SK-N-SH (cell line): Measurements from ENCODE around the gene ANO10.

Experiments
- CHD2 ChIP-seq: fragments of 150-350 bp; IDR thresholded peaks from 2 replicates; pipeline ENCODE4 v1.6.1; 2018; ENCODE audit warnings: low read length; ENCODE audit not compliant: partially characterized antibody
- CTCF ChIP-seq: fragments of 200-600 bp; sonication (generic); IDR thresholded peaks from 2 replicates; pipeline ENCODE4 v1.6.1; 2017; ENCODE audit warnings: antibody characterized with exemption, mild to moderate bottlenecking, moderate library complexity
- EZH2phosphoT487 ChIP-seq: fragments of 200-600 bp; sonication (generic); IDR thresholded peaks from 2 replicates; pipeline ENCODE4 v1.6.1; 2017; ENCODE audit warnings: low read depth, mixed run types, mild to moderate bottlenecking, antibody characterized with exemption, moderate library complexity, borderline replicate concordance
- FOXM1 ChIP-seq: IDR thresholded peaks from 2 replicates; pipeline ENCODE4 v1.4.0; 2012; ENCODE audit warnings: low read depth, mild to moderate bottlenecking
- GABPA ChIP-seq: IDR thresholded peaks from 2 replicates; pipeline ENCODE4 v1.4.0; 2012; ENCODE audit warnings: low read depth, mild to moderate bottlenecking
- JUND ChIP-seq: IDR thresholded peaks from 2 replicates; pipeline ENCODE4 v1.4.0; 2012
- POLR2AphosphoS5 ChIP-seq: IDR thresholded peaks from 2 replicates; pipeline ENCODE4 v1.6.1; 2012; ENCODE audit warnings: low read depth, low read length
- RAD21 ChIP-seq: IDR thresholded peaks from 2 replicates; pipeline ENCODE4 v1.6.1; 2012; ENCODE audit warnings: mild to moderate bottlenecking, low read length
- RCOR1 ChIP-seq: fragments of 150-350 bp; IDR thresholded peaks from 2 replicates; pipeline ENCODE4 v1.6.1; 2017; ENCODE audit warnings: antibody characterized with exemption, low read length
- REST ChIP-seq: IDR thresholded peaks from 2 replicates; pipeline ENCODE4 v1.6.1; 2012; ENCODE audit warnings: mild to moderate bottlenecking, low read depth, low read length, moderate library complexity
- TEAD4 ChIP-seq: IDR thresholded peaks from 2 replicates; pipeline ENCODE4 v1.4.0; 2012; ENCODE audit warnings: mild to moderate bottlenecking, borderline replicate concordance; ENCODE audit not compliant: insufficient read depth
- USF2 ChIP-seq: fragments of 150-350 bp; IDR thresholded peaks from 2 replicates; pipeline ENCODE4 v1.6.1; 2017; ENCODE audit warnings: antibody characterized with exemption, low read length, low read depth, borderline replicate concordance
- ZBTB33 ChIP-seq: IDR thresholded peaks from 2 replicates; pipeline ENCODE4 v1.4.0; 2012; ENCODE audit warnings: low read depth, borderline replicate concordance
- TF ChIP-seq, protein P1 (sequence below): fragments of 150-350 bp; IDR thresholded peaks from 2 replicates; pipeline ENCODE4 v1.6.1; 2016; ENCODE audit warnings: mild to moderate bottlenecking, low read depth, low read length

GRCh38 chr3:43490640-43491185, 131.1 kb downstream of the ANO10 start:
- TF ChIP-seq CTCF (no peak), GABPA (no peak), RCOR1 (no peak), JUND (no peak), POLR2AphosphoS5 (no peak), FOXM1 (no peak), EZH2phosphoT487 (no peak), REST (no peak), RAD21 (no peak), TEAD4 (no peak), USF2 (no peak), CHD2 (no peak), ZBTB33 (no peak)
- TF ChIP-seq, protein P1, sequence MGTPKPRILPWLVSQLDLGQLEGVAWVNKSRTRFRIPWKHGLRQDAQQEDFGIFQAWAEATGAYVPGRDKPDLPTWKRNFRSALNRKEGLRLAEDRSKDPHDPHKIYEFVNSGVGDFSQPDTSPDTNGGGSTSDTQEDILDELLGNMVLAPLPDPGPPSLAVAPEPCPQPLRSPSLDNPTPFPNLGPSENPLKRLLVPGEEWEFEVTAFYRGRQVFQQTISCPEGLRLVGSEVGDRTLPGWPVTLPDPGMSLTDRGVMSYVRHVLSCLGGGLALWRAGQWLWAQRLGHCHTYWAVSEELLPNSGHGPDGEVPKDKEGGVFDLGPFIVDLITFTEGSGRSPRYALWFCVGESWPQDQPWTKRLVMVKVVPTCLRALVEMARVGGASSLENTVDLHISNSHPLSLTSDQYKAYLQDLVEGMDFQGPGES = no peak
